GM18858 (cell line): ENCODE results near the gene GNE.
A peak's percentile ranks its signal among the peaks of the same experiment; 100 is the strongest.
"Not testable (repeated sequence)": the region's sequence is repeated elsewhere in the genome, so short reads cannot be mapped to it uniquely, and the experiment has no call there.

Source experiments
- ATAC-seq: cut with Tn5 transposase; IDR thresholded peaks from one replicate; pipeline ENCODE4 v1.9.1; 2021; ENCODE audit not compliant: unreplicated experiment

The GNE gene

GRCh38 chr9:36211510-36211909 lies 46.7 kb downstream of the GNE start:
- no peak for ATAC-seq

GRCh38 chr9:36210722-36211121 lies 47.5 kb downstream of the GNE start:
- no peak for ATAC-seq

- ATAC-seq, result no peak
These were observed 49.6 kb downstream of the GNE start for GRCh38 chr9:36208521-36209253.

GRCh38 chr9:36207546-36208012 lies 50.7 kb downstream of the GNE start:
- no peak for ATAC-seq

- no peak for ATAC-seq
These were observed 51.2 kb downstream of the GNE start for GRCh38 chr9:36207016-36207415.

GRCh38 chr9:36204906-36205547 lies 53.2 kb downstream of the GNE start:
- no peak for ATAC-seq

- ATAC-seq, result no peak
These were observed 63.8 kb downstream of the GNE start for GRCh38 chr9:36194326-36195000.

- ATAC-seq, result no peak
These were observed 65.2 kb downstream of the GNE start for GRCh38 chr9:36193023-36193422.

- no peak for ATAC-seq
These were observed 66.1 kb downstream of the GNE start for GRCh38 chr9:36192196-36192595.

GRCh38 chr9:36191686-36192085 lies 66.6 kb downstream of the GNE start:
- ATAC-seq, result no peak

- peak; percentile 1 for ATAC-seq
These were observed 67.0 kb downstream of the GNE start for GRCh38 chr9:36191290-36191645.

- ATAC-seq, result peak; percentile 92
These were observed 67.6 kb downstream of the GNE start, which contains the start of gene CLTA for GRCh38 chr9:36190388-36191289. CLTA (plus strand) TSS chr9:36190921; CDS start chr9:36191057, 136 bp downstream.

- no peak for ATAC-seq
These were observed 68.3 kb downstream of the GNE start for GRCh38 chr9:36189976-36190375.

- ATAC-seq, result no peak
These were observed 70.0 kb downstream of the GNE start for GRCh38 chr9:36188212-36188611.

GRCh38 chr9:36187414-36187813 lies 70.8 kb downstream of the GNE start:
- ATAC-seq, result no peak

GRCh38 chr9:36180243-36180642 lies 78.0 kb downstream of the GNE start:
- ATAC-seq, result not testable (repeated sequence)

- ATAC-seq, result no peak
These were observed 80.7 kb downstream of the GNE start for GRCh38 chr9:36177571-36177970.

- ATAC-seq, result not testable (repeated sequence)
These were observed 81.8 kb downstream of the GNE start for GRCh38 chr9:36176496-36176895.

GRCh38 chr9:36175209-36175608 lies 83.0 kb downstream of the GNE start:
- not testable (repeated sequence) for ATAC-seq

- no peak for ATAC-seq
These were observed 83.5 kb downstream of the GNE start for GRCh38 chr9:36174731-36175130.

GRCh38 chr9:36174271-36174670 lies 84.0 kb downstream of the GNE start:
- no peak for ATAC-seq
